Endothelial cell of umbilical vein (primary cell): ENCODE results near the gene TBX15. TPM values are rescaled to one million over a fixed set of nuclear protein-coding genes. Genes with fewer than 3 reads are reported as not detected.
"Not testable (repeated sequence)": the region's sequence is repeated elsewhere in the genome, so short reads cannot be mapped to it uniquely, and the experiment has no call there.

Experiments
- BruUV-seq: library from RNA; stranded (reverse); fragments of 400-500 nt; replicated peaks from 2 replicates; lab custom pipeline; 2021; lab: Mats Ljungman, UMichigan
- CTCF ChIA-PET: fragments of 300-600, 350-600 bp; sonication (Branson Sonifier 250); formaldehyde crosslinking; loops from one replicate; lab custom pipeline; 2021; ENCODE audit warnings: antibody characterized with exemption, inconsistent platforms; lab: Charles Lee
- POLR2A ChIA-PET: fragments of 300-600, 350-600 bp; sonication (Branson Sonifier 250); formaldehyde crosslinking; loops from one replicate; lab custom pipeline; 2021; ENCODE audit warnings: antibody characterized with exemption, inconsistent platforms; lab: Charles Lee
- DNase-seq: peaks from one replicate; pipeline ENCODE4 v3.0.0-alpha.2; 2011; ENCODE audit warnings: low read depth, low spot score
- FAIRE-seq: peaks from 2 replicates; lab custom pipeline; 2011; peaks lifted over from hg19 to GRCh38; lab: Jason Lieb, UNC
- H2AFZ ChIP-seq: 2 replicates; pipeline ENCODE4 v1.6.0; 2012; ENCODE audit warnings: low read depth, low read length, control low read depth, inconsistent platforms
- H3K27ac ChIP-seq: 2 replicates; pipeline ENCODE4 v1.5.1; 2011; ENCODE audit warnings: low read depth, mild to moderate bottlenecking, control low read depth, low read length, moderate library complexity; ENCODE audit not compliant: insufficient read depth
- H3K27me3 ChIP-seq, 2 experiments: 2 replicates each; pipeline versions ENCODE4 v1.6.0 to v1.6.1; 2011; ENCODE audit warnings: low read length in 2 of 2, mixed read lengths in 1 of 2; ENCODE audit not compliant: control insufficient read depth in 2 of 2, insufficient read depth in 2 of 2
- H3K36me3 ChIP-seq, 2 experiments: 2 replicates in 1 of 2; 3 replicates in 1 of 2; pipeline ENCODE4 v1.5.1; 2011; ENCODE audit warnings: low read length in 2 of 2, mild to moderate bottlenecking in 1 of 2, moderate library complexity in 1 of 2; ENCODE audit not compliant: control insufficient read depth in 2 of 2, insufficient read depth in 2 of 2; ENCODE audit errors: extremely low read depth in 1 of 2
- H3K4me1 ChIP-seq: 3 replicates; pipeline ENCODE4 v1.5.1; 2011; ENCODE audit warnings: mild to moderate bottlenecking, low read length; ENCODE audit not compliant: control insufficient read depth, insufficient read depth; ENCODE audit errors: extremely low read depth
- H3K4me2 ChIP-seq: 2 replicates; pipeline ENCODE4 v1.6.1; 2011; ENCODE audit warnings: low read length, control low read depth, mixed read lengths; ENCODE audit not compliant: insufficient read depth
- H3K4me3 ChIP-seq, 3 experiments: fragments of 200-600 bp in 1 of 3; sonication (generic), shearing (Covaris generic) in 1 of 3; replicated peaks in 1 of 3; 2 replicates each; pipeline ENCODE4 v1.5.1; 2011 to 2016; ENCODE audit warnings: control low read depth in 3 of 3, low read length in 3 of 3, mild to moderate bottlenecking in 2 of 3, inconsistent platforms in 1 of 3, low read depth in 1 of 3, moderate library complexity in 1 of 3; ENCODE audit not compliant: insufficient read depth in 1 of 3
- H3K79me2 ChIP-seq: 2 replicates; pipeline ENCODE4 v1.6.0; 2012; ENCODE audit warnings: low read length, inconsistent platforms; ENCODE audit not compliant: control insufficient read depth, insufficient read depth
- H3K9ac ChIP-seq: replicated peaks from 2 replicates; pipeline ENCODE3; 2011; ENCODE audit warnings: low read length, control low read depth; ENCODE audit not compliant: insufficient read depth; ENCODE audit errors: extremely low read depth
- H3K9me1 ChIP-seq: replicated peaks from 3 replicates; pipeline ENCODE4 v1.6.0; 2011; ENCODE audit warnings: mild to moderate bottlenecking, low read length; ENCODE audit not compliant: control insufficient read depth, insufficient read depth; ENCODE audit errors: extremely low read depth
- H3K9me3 ChIP-seq: replicated peaks from 2 replicates; pipeline ENCODE4 v1.5.1; 2012; ENCODE audit warnings: low read length, inconsistent platforms; ENCODE audit not compliant: control insufficient read depth, insufficient read depth
- H4K20me1 ChIP-seq: replicated peaks from 2 replicates; pipeline ENCODE3; 2011; ENCODE audit warnings: mild to moderate bottlenecking, low read length; ENCODE audit not compliant: control insufficient read depth, insufficient read depth; ENCODE audit errors: extremely low read depth
- CTCF ChIP-seq, 2 donors: IDR thresholded peaks; 1 replicate in 1 of 2; 2 replicates in 1 of 2; pipeline ENCODE4 v1.5.1; 2011; ENCODE audit warnings: low read length in 2 of 2, mild to moderate bottlenecking in 2 of 2, moderate library complexity in 2 of 2, control low read depth in 1 of 2, inconsistent platforms in 1 of 2, low read depth in 1 of 2; ENCODE audit not compliant: insufficient read depth in 1 of 2; ENCODE audit errors: extremely low read depth in 1 of 2
- EZH2 ChIP-seq: IDR thresholded peaks from 2 replicates; pipeline ENCODE4 v1.6.1; 2012; ENCODE audit warnings: borderline replicate concordance, low read depth, mild to moderate bottlenecking, moderate library complexity, low read length, inconsistent platforms; ENCODE audit not compliant: severe bottlenecking
- FOS ChIP-seq: IDR thresholded peaks from 2 replicates; pipeline ENCODE4 v1.6.1; 2011; ENCODE audit warnings: mild to moderate bottlenecking, low read length, moderate library complexity, borderline replicate concordance; ENCODE audit not compliant: insufficient read depth
- GATA2 ChIP-seq: IDR thresholded peaks from 2 replicates; pipeline ENCODE4 v1.7.0; 2011; ENCODE audit warnings: low read depth, mild to moderate bottlenecking, moderate library complexity, mixed read lengths, low read length; ENCODE audit not compliant: insufficient read length, insufficient read depth
- JUN ChIP-seq: IDR thresholded peaks from 2 replicates; pipeline ENCODE4 v1.6.1; 2011; ENCODE audit warnings: borderline replicate concordance, low read depth; ENCODE audit not compliant: insufficient read length, insufficient read depth
- MAX ChIP-seq: IDR thresholded peaks from 2 replicates; pipeline ENCODE4 v1.6.1; 2011; ENCODE audit not compliant: insufficient read depth, insufficient read length
- MYC ChIP-seq: IDR thresholded peaks from one replicate; pipeline ENCODE4 v1.6.1; 2011; ENCODE audit warnings: mild to moderate bottlenecking, low read depth, low read length
- POLR2A ChIP-seq: IDR thresholded peaks from 2 replicates; pipeline ENCODE4 v1.6.1; 2012; ENCODE audit warnings: low read depth, mild to moderate bottlenecking, control low read depth, low read length
- POLR2AphosphoS5 ChIP-seq: IDR thresholded peaks from 2 replicates; pipeline ENCODE4 v1.6.1; 2012; ENCODE audit warnings: low read depth, mild to moderate bottlenecking, control low read depth, low read length, moderate library complexity; ENCODE audit not compliant: insufficient read depth
- dilution Hi-C: fragments of 300-500 bp; cut with MboI; formaldehyde crosslinking; loops from one replicate; pipeline ENCODE4 v1.15.0; 2019; ENCODE audit warnings: low sequenced_read_pairs; ENCODE audit not compliant: extremely low pct_ligation_motif_present
- intact Hi-C: fragments of 100-400 bp; cut with micrococcal nuclease; formaldehyde crosslinking; loops from one replicate; pipeline ENCODE4 v1.10.0; 2022
- polyA plus RNA-seq, 4 experiments: library from polyadenylated mRNA; depleted of rRNA in 3 of 4; stranded (reverse) in 3 of 4; unstranded in 1 of 4; fragments of >200 nt; gene quantifications; 2 replicates each; pipeline versions ENCODE4 v1.2.1 to v1.2.3, GENCODE V29; 2011 to 2012; ENCODE audit warnings: missing spikeins in 1 of 4
- total RNA-seq: library from RNA; stranded (reverse); gene quantifications from 2 replicates; pipeline ENCODE4 v1.2.3, GENCODE V29; 2021

Gene TBX15
- total and polyA plus RNA-seq, 2 donors (not counting 3 experiments of a cell fraction or from before 2014, with no cell fraction given): 0.01 TPM; not detected in 1

GRCh38 chr1:118918230-118918939, 69.8 kb downstream of the TBX15 start:
- Histone ChIP-seq H3K36me3 (no peaks in the 10 kb centered on the region), H3K79me2 (no peaks in the 10 kb centered on the region), H3K9ac (no peak overlapping the region), H3K27ac (no peak overlapping the region), H3K4me1 (no peaks in the 10 kb centered on the region), H4K20me1 (no peaks in the 10 kb centered on the region), H3K4me2 (no peak overlapping the region), H2AFZ (no peak overlapping the region), H3K4me3 (no peak overlapping the region), H3K9me1 (no peaks in the 10 kb centered on the region), H3K9me3 (no peaks in the 10 kb centered on the region), H3K27me3 (no peaks in the 10 kb centered on the region)
- FAIRE-seq (no peak), DNase-seq (no peak)
- TF ChIP-seq EZH2 (no peak), POLR2A (no peak), MAX (no peak), CTCF (IDR thresholded peaks at IDR 0.05; ENCODE audit: extremely low read depth in 1 of 2, insufficient read depth in 1 of 2, low read depth in 1 of 2, low read length in 2 of 2) (no peak), POLR2AphosphoS5 (no peak), MYC (no peak), JUN (no peak), GATA2 (no peak), FOS (no peak)
- dilution Hi-C loops (no loop called here), intact Hi-C loops (no loop called here)
- no TSS peak for BruUV-seq
- CTCF ChIA-PET: no interaction called here
- POLR2A ChIA-PET: no interaction called here

- H3K4me3 ChIP-seq, H2AFZ ChIP-seq, H3K9me1 ChIP-seq, dilution Hi-C loops, H3K9me3 ChIP-seq, CTCF ChIA-PET, H3K4me1 ChIP-seq, H3K36me3 ChIP-seq, H4K20me1 ChIP-seq, BruUV-seq, H3K79me2 ChIP-seq, DNase-seq, POLR2A ChIA-PET, intact Hi-C loops, FAIRE-seq, H3K27ac ChIP-seq, H3K27me3 ChIP-seq, H3K4me2 ChIP-seq, H3K9ac ChIP-seq: not testable (repeated sequence)
Measured at GRCh38 chr1:118916346-118916745, 71.8 kb downstream of the TBX15 start.
